ENCODE results near the gene TMEM144.

TMEM144 gene

GRCh38 chr4:158285429-158286216 is 75.3 kb downstream of the TMEM144 start:
- no peak for TF ChIP-seq ZNF274 (IDR thresholded peaks at IDR 0.05; ENCODE audit: low read depth, low read length)
- H3K4me3 ChIP-seq (ENCODE audit: low read length) = no peak overlapping the region

DNA sequence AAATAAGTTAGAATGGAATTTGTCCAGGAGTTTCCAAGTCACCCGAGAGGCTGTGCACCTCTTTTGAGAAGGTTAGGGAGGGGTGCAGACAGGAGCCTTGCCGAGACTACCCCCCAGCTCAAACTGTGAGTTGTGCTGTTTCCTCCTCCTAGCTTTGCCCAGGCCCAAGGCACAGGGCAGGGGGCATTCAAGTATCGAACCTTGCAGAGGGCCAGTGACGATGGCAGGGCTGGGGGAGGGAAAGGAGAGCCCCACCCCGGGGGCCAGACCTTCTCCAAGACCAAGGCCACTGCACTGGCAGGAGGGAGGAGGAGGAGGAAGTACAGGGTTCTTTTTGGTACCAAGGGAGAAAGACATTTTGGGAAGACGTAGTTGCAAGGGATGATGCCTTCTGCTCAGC is 80.6 kb downstream of the TMEM144 start:
- TF ChIP-seq ZNF274 (IDR thresholded peaks at IDR 0.05; ENCODE audit: low read depth, low read length) = no peak
- no peak overlapping the region for H3K4me3 ChIP-seq (ENCODE audit: low read length)

DNA sequence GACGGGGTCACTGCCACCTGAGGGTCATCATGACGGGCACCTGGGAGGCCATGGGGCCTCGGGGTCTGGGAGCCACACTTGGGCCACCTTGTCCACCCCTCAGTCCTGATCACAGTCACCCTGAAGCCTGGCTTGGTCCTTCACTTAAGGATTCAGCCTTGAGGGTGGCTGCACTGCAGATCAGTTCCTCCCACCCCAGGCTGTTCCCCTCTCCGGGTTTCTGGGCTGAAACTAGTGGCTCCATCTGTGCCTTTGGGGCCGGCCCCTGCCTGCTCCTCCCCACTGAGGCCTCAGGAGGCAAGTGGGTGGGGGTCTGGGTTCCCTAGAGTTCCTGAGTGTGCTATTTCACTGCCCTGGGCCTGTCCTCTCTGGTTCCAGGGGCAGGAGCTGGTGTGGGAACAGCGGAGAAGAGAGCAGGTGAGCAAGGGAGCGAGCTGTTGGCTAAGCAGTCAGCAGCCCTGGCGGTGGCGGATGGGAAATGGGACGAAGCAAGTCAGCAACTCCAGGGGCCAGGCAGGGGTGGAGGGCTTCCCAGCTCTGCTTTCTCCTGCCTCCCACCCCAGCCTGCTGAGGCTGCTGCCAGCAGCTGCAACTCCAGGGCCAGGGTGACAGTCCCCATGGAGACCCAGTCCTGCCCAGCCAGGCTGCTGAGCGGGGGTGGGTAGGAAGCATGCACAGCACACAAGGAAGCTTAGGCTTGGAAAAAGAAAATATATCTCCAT is 81.2 kb downstream of the TMEM144 start:
- TF ChIP-seq ZNF274 (IDR thresholded peaks at IDR 0.05; ENCODE audit: low read depth, low read length) = no peak
- no peak overlapping the region for H3K4me3 ChIP-seq (ENCODE audit: low read length)

- no peak for TF ChIP-seq ZNF274 (IDR thresholded peaks at IDR 0.05; ENCODE audit: low read depth, low read length)
- no peak overlapping the region for H3K4me3 ChIP-seq (ENCODE audit: low read length)
Measured at GRCh38 chr4:158292156-158292555, 81.9 kb downstream of the TMEM144 start.

DNA sequence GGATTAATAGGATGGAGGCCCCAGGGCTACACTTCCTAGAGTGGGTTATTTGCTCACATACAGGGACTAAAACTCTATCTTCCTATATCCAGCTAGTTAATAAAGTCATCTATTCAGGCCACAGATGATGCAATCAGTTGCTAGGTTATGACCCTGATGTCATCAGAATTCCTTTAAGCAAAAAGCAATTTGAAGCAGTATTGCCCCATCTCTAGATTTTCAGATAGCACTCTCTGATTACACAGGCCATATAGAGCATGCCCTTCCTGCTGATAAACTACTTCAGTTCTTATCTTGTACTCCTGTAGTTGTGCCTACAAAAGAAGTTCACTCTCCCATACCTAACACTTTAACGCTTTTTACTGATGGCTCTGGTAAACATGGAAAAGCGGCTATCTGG is 84.8 kb downstream of the TMEM144 start:
- no peak overlapping the region for H3K4me3 ChIP-seq (ENCODE audit: low read length)
- no peak for TF ChIP-seq ZNF274 (IDR thresholded peaks at IDR 0.05; ENCODE audit: low read depth, low read length)

- no peak for TF ChIP-seq ZNF274 (IDR thresholded peaks at IDR 0.05; ENCODE audit: low read depth, low read length)
- no peak overlapping the region for H3K4me3 ChIP-seq (ENCODE audit: low read length)
Measured at GRCh38 chr4:158297866-158298265, 87.6 kb downstream of the TMEM144 start.

- no peak for TF ChIP-seq ZNF274 (IDR thresholded peaks at IDR 0.05; ENCODE audit: low read depth, low read length)
- H3K4me3 ChIP-seq (ENCODE audit: low read length) = no peak overlapping the region
Measured at GRCh38 chr4:158299459-158300007, 89.2 kb downstream of the TMEM144 start.

DNA sequence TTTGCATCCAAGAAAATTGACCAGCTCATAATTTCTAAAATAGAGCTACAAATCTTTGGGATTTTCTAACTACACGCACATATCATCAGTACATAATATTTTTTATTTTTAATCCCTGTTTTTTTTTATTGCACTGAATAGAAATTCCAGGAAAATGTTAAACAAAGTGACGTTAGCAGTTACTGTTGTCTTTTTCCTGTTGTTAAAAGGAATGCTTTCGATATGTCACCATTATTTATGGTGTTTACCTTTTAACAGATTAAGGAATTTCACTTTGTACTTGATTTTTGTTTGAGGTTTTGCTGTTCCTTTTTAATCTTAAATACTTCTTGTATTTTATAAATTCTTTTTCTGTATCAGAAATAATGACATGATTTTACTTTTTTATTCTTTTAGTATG is 89.7 kb downstream of the TMEM144 start:
- H3K4me3 ChIP-seq (ENCODE audit: low read length) = no peak overlapping the region
- TF ChIP-seq ZNF274 (IDR thresholded peaks at IDR 0.05; ENCODE audit: low read depth, low read length) = no peak

GRCh38 chr4:158302076-158302866 is 92.0 kb downstream of the TMEM144 start:
- no peak for TF ChIP-seq ZNF274 (IDR thresholded peaks at IDR 0.05; ENCODE audit: low read depth, low read length)
- H3K4me3 ChIP-seq (ENCODE audit: low read length) = no peak overlapping the region

DNA sequence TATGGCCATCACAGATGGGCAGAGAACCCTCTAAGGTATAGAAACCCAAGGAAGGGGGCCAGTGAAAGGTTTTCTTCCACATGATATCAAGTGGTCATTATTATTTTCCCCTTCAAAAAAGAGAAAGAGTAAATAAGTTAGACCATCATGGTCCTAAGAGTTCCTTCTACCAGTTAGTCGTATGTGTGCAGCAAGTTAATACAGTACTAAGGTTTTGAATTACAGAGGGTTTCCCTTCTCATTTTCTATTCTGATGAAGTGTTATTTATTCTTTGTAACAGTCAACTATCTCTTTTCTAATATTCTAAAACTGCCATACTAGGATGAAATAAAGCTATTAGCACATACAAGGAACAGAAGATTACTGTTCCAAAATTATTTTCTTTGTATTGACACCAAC is 94.4 kb downstream of the TMEM144 start:
- no peak overlapping the region for H3K4me3 ChIP-seq (ENCODE audit: low read length)
- TF ChIP-seq ZNF274 (IDR thresholded peaks at IDR 0.05; ENCODE audit: low read depth, low read length) = no peak
